NOMO-1 (cell line): ENCODE measurements around the gene B3GLCT.
"Not testable (repeated sequence)": the region's sequence is repeated elsewhere in the genome, so short reads cannot be mapped to it uniquely, and the experiment has no call there.

Experiments
- DNase-seq, 2 experiments: peaks; one replicate each; lab custom pipeline; 2025; ENCODE audit not compliant: unreplicated experiment in 2 of 2; lab: John Stamatoyannopoulos, UW

The B3GLCT gene

DNA sequence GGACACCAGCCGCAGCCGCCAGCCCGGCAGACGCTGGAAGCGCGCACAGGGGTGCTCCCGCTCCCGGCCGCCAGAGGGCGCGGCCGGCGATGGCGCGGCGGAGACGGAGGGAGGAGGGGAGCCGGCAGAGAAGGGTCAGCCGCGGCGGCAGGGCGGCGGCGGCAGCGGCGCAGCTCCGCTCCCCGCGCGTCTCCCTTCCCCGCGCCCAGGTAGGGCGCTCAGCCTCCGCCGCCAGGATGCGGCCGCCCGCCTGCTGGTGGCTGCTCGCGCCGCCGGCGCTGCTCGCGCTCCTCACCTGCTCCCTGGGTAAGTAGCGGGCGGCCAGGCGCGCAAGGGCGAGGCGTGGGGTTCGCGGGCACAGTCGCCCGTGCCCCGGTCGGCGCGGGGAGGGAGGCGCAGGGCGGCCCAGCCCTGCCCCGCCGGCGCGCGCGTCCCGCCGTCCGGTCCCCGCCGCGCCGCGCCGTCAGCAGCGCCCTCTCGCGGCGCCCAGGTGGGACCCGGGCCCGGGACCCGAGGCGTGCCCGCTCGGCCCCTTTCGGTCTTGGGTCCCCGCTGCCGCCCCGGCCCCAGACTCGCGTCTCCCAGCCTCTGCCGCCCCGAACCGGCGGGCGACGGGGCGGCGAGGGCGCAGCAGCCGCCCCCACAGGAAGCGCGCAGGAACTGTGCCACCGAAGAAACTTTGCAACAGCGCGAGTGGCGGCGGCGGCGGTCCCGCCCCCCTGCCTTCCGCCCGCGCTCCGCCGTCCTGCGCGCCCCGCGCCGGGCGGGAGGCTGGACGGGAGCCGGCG lies at the start of gene B3GLCT:
TSS of gene B3GLCT (plus strand) at position 127 of the 788 bp plus-strand sequence. CDS start at position 237, 110 bp downstream.
- peak; percentile 85 to 93 for DNase-seq

- no peak for DNase-seq
Measured at GRCh38 chr13:31150315-31150985, 49.3 kb upstream of the B3GLCT start.

GRCh38 chr13:31151837-31152236 lies 47.9 kb upstream of the B3GLCT start:
- DNase-seq = no peak

DNA sequence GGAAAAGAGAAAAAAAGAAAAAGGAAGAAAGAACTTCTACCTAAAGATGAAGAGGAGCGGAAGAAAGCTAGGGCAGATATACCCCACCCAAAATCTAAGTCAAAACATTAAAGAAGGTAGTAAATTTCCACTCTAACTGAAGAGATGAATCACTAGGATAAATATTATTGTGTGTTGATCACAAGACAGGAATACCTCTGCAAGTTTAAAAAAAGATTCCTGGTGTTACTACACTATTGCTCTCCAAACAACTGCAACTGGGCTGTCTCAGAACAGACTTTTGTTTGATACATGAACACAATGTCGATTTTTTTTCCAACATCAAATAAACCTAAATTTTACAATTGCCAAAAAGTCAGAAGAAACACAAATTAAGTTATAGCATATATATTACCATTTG lies 44.8 kb upstream of the B3GLCT start:
- DNase-seq = no peak

GRCh38 chr13:31159306-31159705 lies 40.5 kb upstream of the B3GLCT start:
- DNase-seq = no peak

DNA sequence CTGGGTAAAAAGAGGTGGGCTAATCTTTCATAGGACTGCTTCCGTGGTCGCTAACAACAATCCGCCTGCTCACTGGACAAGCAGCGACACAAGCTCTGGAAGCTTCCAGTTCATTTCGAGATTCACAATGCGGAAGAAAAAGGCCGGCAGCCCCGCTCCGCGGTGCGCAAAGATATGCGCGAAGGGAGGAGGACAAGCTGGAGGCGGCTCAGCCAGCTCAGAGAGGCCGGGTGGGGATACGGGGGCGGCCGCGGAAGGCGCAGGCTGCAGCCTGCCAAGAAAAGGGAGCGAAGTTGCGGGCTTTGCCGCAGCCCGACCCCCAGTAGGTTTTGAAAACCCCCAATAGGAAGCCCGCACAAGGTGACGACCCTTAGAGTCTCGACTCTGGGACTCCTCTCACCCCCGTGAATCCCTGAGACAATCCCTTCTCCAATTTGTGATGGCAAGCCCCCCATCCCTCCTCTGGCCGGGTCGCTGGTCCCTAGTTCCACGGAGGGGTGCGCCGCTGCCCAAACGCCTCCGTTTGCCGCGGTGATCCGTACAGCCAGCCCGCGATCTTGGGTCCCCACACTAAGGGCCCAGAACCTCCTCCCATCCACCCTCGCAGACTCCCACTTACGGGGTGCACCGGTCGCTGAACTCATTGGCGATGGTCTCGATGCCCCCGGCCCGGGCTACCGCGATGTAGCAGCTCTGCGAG lies 38.8 kb upstream of the B3GLCT start:
- peak; percentile 75 to 83 for DNase-seq

DNA sequence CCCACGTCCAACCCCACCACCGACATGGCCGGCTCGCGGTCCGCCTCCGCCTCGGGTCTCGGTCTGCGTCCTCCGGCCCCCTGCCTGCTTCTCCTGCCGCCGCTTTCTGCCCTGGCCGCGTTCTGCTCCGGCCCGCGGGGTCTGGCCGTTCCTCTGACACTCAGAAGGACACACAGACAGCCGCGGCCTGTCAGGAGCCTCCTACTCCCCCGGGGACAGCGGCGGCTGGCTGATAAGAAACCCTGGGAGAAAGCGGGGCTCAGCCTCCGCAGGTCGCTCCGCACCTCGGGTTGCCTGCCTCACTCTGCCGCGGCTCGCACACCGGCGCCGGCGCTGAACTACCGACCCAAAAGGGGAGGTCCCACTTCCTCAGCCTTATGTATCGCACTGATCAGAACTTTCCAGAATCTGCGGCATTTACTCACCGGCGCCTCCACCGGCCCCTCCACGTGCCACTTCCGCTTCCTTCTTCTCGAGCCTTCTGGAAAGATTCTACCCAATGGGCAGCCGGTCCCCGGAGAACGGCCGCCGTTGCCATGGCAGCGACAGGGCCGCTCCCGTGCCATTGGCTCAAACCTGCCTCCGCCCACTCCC lies 38.1 kb upstream of the B3GLCT start, which contains the start of gene HSPH1:
TSS of gene HSPH1 (minus strand) at position 348 of the 594 bp plus-strand sequence. CDS start at position 26, 322 bp downstream.
- DNase-seq = peak; percentile 99 to 100

DNA sequence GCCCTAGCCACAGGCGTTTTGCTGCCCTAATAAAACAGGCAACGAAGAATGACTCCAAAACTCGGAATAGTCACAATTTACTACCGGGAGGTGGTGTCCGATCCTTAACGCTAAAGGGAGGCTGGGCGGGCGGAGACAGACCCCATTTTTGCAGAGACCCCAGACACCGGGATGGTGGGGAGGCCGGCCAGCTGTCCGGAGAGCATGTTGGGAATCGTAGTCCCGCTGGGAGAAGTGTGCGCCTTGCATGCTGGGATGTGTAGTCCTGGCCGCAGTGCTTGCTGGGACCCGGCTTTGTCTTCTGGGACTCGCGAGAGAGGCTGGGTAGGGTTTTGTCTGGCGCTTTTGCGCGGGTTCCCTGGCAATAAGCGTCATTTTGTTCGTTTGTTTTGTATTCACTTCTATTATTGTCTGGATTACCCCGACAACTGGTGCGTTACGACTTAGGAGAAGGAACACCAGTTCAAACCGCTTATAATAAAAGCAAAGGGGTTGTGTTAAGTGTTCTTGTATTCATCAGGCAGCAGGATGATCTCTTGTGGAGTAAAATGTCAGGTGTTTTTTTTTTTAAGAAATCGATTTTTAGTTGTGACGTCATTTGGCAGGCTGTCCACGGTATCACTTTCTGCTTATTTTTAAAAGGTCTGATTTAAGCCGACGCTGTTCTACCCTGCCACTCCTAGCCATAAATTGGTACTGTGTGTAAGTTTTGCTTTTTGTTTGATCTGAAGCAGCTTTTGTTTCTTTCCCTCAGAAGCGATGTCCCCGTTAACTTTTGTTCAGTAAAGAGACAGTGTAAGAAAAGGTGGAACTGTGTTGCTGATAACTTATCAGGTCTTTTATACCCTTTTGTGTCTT lies 37.4 kb upstream of the B3GLCT start:
- peak; percentile 99 to 100 for DNase-seq

DNA sequence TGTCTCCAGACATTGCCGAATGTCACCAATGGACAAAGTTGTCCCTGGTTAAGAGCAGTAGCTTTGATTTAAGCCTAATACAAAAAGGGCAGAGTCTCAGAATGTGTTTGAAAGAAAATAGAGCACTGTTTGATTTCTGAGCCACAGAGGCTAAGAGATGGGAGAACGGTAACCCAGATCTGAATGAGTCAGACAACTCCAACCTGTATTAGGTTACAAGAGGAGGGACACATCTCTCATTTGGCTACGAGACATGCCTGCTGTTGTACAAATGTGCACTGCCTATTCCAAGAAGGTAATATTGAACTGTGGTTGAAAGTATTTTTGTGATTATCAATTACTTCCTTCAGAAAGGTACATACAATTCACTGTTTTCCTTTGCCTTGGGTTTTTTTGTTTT lies 33.2 kb upstream of the B3GLCT start:
- no peak for DNase-seq

DNA sequence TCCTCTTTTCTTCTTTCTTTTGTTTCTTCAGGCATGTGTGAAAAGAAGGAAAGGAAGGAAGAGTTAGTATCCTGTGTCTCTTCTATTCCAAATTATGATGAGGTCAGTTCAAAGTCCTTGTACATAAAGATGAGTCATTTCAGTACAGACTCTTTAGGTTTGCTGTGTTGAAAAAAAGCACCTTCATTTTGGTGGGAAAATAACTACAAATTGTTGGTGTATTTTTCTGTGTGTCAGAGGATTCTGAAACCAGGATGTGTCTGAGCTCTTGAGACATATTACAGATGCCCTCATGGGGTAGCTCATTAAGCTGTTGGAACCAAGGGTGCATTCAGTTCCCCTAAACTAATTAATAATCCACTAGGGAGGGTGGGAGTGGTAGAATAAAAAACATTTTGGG lies 32.3 kb upstream of the B3GLCT start:
- DNase-seq = peak in 1 of 2 experiments; percentile 14

DNA sequence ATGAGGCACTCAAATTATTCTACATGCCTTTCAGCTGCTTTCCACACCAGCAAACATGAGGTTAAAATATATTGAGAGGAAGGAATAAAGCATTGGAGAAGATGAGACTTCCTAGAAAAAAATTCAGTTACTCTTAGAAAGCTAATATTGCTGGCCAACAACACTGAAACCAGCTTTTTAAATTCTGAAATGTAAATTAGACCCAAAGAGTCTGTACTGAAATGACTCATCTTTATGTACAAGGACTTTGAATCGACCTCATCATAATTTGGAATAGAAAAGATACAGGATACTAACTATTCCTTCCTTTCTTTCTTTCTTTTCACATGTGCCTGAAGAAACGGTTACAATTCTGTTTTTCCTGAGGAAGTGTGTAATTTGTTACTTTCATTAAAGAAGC lies 31.6 kb upstream of the B3GLCT start:
- DNase-seq = no peak

- no peak for DNase-seq
Measured at GRCh38 chr13:31168736-31169135, 31.0 kb upstream of the B3GLCT start.

- DNase-seq = peak in 1 of 2 experiments; percentile 33
Measured at GRCh38 chr13:31172001-31172400, 27.8 kb upstream of the B3GLCT start.

DNA sequence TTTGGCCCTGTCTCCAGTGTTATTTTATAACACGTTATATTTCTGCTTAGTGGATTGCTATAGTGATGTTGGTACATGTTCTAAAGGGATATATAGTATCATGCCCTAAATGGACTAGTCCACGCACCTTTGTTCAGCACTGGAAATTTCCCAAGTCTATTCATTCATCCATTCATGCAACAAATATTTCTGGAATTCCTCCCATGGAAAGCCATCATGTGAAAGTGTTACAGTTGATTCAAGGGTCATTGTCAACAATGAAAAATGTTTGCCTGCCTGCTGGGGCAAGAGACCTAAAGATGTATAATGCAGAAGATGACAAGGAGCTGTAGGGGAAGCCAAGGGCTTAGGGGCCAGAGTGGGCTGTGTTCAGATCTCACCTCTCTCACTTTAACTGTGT lies 27.2 kb upstream of the B3GLCT start:
- DNase-seq = no peak

DNA sequence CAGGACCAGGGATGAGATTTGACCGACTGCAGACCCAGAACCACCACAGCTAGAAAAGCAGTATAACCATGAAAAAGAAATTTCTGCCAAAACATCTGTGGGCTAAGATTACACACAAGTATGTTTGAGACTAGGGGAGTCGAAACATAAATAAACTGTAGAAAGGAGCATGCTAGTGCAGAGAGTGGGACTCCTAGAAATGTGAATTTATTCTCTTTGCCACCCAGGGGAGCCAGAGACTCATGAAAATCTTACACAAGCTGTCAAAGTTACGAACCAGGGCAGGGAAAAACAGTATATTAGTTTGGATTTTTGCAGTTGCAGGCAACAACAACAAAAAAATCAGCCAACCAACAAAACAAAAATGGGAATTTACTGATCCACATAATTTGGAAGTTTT lies 25.8 kb upstream of the B3GLCT start:
- DNase-seq = no peak

DNA sequence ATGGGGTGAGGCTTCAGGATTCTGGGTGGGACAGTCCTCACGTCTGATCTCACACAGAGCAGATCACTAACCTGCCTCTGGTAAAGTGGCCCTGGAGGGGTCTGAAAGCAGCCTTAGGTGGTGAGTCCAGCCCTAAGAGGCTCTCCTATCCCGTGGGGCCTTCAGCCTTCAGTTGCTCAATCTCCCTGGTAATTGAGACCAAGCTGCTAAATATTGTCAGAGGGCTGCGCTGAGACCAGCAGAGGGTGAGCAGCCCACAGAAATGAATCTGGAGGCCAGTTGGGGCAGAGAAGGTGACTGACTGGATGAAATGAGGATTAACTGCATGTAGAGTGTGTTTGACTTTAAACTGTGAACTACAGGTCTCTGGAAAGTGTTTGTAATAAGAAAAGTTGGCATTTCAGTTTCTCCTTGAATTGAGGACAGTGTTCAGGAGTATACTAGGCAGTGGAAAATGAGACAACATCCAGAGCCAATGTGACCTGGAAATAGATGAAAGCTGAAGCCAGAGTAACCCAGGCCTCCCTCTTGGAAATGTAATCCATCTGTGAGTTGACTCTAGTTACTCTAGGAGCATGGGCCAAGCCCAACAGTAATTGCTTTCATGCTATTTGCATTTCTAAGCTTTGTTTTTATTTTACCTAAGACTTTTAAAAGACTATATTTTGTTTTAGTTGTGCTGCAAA lies 23.8 kb upstream of the B3GLCT start:
- no peak for DNase-seq

- DNase-seq = not testable (repeated sequence)
Measured at GRCh38 chr13:31177813-31178495, 21.8 kb upstream of the B3GLCT start.

GRCh38 chr13:31179241-31179640 lies 20.5 kb upstream of the B3GLCT start:
- no peak for DNase-seq

GRCh38 chr13:31179754-31180153 lies 20.0 kb upstream of the B3GLCT start:
- peak; percentile 62 to 80 for DNase-seq
